Right ventricle myocardium inferior (tissue), 1 donor: Measurements from ENCODE around the gene OR5C1. TPM values are rescaled to one million over a fixed set of nuclear protein-coding genes. Genes with fewer than 3 reads are reported as not detected.
A peak's percentile ranks its signal among the peaks of the same experiment; 100 is the strongest.

ENCODE experiments used
- ATAC-seq: fragments of 200-7000 bp; cut with Tn5 transposase; one replicate; pipeline ENCODE4 v1.9.1; 2020; ENCODE audit warnings: mild to moderate bottlenecking, moderate library complexity
- DNase-seq: peaks from one replicate; pipeline ENCODE4 v3.0.0; 2021; ENCODE audit errors: missing footprints
- intact Hi-C: fragments of 100-400 bp; cut with DNase I; formaldehyde crosslinking; loops from one replicate; pipeline ENCODE4 v1.11.0; 2022
- long read RNA-seq: library from polyadenylated mRNA; unstranded; transcript quantifications from one replicate; pipeline ENCODE4 v2.0.0, GENCODE V29; 2021
- total RNA-seq: library from RNA; stranded (reverse); fragmentation: NEBNext Ultra II Directional; extraction: Animal tissue kit (Norgen Biotek cat#: 25700); gene quantifications from one replicate; pipeline ENCODE4 v1.2.1, GENCODE V29; 2021
- donor health status: DM: no; HTN: yes; CAD: no; lungs with severe emphysema.

Gene OR5C1
- not detected for total RNA-seq
- long read RNA-seq: 0 reads

DNA sequence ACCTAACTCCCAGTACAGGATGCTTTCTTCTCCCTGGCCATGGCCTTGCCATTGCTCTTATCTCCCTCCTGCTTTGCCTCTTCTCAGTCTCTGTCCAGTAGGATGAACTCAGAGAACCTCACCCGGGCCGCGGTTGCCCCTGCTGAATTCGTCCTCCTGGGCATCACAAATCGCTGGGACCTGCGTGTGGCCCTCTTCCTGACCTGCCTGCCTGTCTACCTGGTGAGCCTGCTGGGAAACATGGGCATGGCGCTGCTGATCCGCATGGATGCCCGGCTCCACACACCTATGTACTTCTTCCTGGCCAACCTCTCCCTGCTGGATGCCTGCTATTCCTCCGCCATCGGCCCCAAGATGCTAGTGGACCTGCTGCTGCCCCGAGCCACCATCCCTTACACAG is at the start of gene OR5C1:
TSS of gene OR5C1 (plus strand) at position 103 of the 400 bp plus-strand sequence. CDS start at position 103, 0 bp downstream.
- intact Hi-C loops: no loop called here
- ATAC-seq (no peak), DNase-seq (peak; percentile 59)

DNA sequence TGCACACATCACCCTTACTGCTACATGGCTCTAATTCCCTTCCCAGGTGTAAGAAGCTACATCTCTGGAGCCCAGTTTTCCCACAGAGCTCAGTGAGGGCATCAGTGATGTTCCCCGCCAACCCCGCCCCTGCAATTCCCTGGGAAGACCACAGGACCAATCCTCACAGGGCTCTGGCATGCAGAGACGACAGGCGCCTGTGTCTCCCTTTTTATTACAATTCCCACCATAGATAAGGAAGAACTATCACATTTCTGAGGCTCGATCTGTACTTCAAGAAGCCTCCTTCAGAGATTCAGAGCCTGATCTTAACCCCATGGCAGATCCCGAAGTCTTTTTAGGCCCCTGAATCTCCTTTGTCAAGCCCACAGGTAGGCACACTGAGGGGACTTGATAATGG is 46.7 kb upstream of the OR5C1 start, which contains the start of gene OR1L6:
TSS of gene OR1L6 (plus strand) at position 301 of the 400 bp plus-strand sequence. CDS start 7,545 bp downstream, outside the sequence.
- no peak for ATAC-seq
- intact Hi-C loops: no loop called here
- no peak for DNase-seq

DNA sequence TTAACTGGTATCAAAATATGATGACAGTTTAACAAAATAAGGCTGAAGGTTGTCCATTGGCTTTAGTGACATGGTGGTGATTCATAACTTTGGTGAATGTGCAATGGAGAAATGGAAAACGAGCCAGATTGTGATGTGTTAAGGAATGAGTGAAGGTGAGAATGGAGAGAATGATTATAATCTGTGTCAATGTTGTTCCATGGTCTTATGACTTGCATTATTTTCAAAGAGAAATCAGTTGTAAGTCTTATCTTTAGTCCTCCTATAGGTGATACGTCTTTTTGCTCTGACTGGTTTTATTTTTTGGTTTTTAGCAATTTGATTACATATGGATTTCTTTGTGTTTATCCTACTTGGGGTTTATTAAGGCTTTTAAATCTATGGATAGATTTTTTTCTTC is 33.9 kb upstream of the OR5C1 start:
- no peak for ATAC-seq
- no peak for DNase-seq
- intact Hi-C loops: no loop called here

DNA sequence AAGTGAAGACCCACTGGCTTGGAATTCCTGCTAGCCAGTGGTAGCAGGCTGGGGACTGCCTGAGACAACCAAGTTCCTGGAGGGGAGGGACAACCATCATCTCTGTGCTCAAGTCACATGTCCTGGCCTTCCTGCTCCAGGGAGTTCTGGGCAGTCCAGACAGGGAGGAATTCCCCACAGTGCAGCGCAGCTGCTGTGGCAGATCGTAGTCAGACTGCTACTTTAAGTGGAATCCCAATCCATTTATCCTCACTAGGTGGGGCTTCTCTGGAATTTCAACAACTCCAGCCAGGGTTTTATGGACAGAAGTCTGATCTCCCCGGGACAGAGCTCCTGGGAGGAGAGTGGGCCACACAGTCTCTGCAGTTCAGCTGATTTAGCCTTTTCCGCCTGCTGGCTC is 20.9 kb upstream of the OR5C1 start:
- DNase-seq: no peak
- no peak for ATAC-seq
- intact Hi-C loops: no loop called here

DNA sequence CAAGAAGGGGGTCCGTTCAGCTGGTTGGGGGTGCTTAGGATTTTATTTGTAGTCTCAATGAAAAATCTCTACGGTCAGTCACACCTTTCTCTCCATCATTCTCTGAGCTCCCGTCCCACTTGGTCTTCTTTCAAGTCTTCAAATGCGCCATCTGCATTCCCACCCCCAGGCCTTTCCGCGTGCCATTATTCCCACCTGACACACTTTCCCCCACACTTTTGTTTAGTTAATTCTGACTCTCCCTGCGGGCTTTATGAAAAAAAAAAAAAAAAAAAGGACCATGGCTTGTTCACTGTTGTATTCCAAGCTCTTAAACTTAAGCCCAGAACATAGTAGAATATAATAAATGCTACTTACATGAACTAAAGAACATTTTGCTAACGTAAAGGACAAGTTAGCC is 11.7 kb upstream of the OR5C1 start:
- no peak for DNase-seq
- ATAC-seq: no peak
- intact Hi-C loops: no loop called here

DNA sequence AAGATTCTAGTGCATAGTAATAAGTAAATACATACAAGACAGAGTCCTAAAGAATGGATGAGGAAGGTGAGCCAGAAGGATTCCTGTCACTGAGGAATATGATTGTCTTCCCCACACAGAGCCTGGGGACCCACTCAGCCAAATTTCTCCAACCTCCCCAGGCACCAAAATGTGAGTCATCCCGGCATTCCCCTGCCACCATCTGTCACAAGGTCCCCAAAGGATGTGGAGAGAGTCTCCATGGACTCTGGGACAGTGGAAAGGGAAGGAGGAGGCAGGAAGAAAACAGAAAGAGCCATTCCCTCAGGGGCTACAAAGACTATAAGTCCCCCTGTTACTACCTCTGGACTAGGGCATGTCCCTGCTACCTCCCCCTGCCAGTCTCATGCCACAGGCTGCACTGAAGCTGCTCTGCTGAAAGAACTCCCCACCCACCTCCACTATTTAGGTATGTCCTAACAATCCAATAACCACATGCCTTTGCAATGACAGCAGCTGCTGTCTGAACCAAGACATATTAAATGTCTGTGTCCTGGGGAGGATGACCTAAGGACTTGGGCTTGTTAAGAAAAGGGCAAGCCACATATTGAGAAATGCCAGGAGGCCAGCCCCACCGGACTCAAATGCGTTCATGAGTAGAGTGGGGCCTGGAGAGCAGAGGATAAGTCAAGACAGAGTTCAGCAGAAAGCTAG is 10.7 kb upstream of the OR5C1 start:
- intact Hi-C loops: no loop called here
- DNase-seq (no peak), ATAC-seq (no peak)

DNA sequence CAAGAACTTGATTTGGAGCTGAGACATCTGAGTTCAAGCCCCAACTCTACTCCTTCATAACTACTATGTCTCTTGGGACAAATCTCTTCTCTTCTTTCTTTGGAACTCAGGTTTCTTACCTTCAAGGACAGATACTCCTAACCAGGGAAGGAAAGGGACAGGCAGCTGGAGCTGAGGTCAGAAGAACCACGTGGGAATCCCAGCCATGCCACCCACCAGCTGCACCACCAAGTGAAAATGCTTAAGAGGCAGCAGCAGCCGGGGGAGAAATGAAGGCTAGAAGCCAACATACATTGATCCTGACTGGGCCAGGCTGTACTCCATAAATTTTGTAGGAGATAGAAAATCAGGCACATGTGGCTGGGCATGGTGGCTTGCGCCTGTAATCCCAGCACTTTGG is 9.6 kb upstream of the OR5C1 start:
- DNase-seq: no peak
- no peak for ATAC-seq

DNA sequence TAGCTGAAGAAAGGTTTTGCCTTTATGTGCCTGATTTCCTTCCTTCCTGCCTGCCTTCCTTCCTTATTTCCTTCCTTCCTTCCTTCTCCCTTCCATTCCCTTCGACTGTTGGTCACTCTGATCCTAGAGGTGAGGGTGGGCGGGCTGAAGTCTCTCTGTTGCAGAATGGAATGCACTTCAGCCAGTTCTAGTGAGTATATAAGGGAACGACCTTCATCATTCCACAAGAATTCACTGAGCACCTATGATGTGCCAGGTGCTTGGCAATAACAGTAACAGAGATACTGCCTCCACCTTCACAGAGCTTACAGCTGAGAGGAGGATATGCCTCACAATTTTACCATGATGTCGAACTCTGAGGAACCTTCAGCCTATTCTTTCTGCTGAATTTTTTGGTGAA is 8.7 kb upstream of the OR5C1 start:
- ATAC-seq: no peak
- intact Hi-C loops: no loop called here

More for the DNA sequence above, 9.6 kb upstream of the OR5C1 start:
- intact Hi-C loops: no loop called here

DNA sequence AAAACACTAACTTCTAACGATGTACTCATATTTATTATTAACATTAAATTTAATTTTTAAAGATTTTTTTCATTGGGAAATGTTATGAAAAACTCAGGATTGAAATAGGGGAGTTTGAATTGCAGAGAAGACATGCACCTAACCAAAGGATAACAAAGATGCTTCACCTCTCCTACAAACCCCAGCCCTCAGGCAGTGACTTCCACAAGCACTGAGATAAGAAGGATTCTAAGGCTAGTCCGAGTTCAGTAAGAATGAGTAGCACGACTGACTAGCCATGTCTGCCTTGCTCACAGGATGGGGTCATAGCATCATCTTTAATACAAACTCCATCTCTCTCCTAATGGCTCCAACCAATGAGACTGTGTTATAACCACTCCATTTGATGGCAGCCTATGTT is 7.1 kb upstream of the OR5C1 start:
- intact Hi-C loops: no loop called here
- ATAC-seq (no peak), DNase-seq (no peak)

More for the DNA sequence above, 8.7 kb upstream of the OR5C1 start:
- DNase-seq: no peak

DNA sequence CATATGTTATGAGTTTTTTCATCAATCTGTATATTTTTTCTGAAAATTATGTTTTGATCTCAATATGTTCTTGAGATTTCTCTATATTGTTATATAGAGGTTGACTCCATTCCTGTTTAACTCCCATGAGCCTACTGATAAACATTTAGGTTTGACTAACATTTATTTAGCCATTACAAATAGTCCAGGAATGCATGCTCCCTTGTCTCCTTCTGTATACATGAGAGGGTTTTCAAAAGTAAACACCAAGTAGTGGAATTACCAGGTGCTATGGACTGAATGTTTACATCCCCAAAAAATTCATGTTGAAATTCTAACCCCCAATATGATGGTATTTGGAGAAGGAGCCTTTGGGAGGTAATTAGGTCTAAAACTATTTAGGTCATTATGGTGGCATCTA is 3.5 kb upstream of the OR5C1 start:
- ATAC-seq (no peak), DNase-seq (no peak)
- intact Hi-C loops: no loop called here

DNA sequence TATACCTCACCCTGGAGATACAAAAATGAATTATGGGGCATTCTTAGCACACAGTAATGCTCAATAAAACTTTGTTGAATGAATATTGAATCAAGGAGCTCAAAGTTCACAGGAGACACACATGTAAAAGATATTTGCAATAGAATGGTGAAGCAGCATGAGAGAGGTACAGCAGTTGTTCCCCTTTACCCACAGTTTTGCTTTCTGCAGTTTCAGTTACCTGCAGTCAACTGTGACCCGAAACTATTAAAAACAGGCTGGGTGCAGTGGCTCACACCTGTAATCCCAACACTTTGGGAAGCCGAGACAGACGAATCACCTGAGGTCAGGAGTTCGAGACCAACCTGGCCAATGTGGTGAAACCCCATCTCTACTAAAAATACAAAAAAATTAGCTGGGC is 2.4 kb upstream of the OR5C1 start:
- intact Hi-C loops: no loop called here
- ATAC-seq: no peak
- DNase-seq: no peak

DNA sequence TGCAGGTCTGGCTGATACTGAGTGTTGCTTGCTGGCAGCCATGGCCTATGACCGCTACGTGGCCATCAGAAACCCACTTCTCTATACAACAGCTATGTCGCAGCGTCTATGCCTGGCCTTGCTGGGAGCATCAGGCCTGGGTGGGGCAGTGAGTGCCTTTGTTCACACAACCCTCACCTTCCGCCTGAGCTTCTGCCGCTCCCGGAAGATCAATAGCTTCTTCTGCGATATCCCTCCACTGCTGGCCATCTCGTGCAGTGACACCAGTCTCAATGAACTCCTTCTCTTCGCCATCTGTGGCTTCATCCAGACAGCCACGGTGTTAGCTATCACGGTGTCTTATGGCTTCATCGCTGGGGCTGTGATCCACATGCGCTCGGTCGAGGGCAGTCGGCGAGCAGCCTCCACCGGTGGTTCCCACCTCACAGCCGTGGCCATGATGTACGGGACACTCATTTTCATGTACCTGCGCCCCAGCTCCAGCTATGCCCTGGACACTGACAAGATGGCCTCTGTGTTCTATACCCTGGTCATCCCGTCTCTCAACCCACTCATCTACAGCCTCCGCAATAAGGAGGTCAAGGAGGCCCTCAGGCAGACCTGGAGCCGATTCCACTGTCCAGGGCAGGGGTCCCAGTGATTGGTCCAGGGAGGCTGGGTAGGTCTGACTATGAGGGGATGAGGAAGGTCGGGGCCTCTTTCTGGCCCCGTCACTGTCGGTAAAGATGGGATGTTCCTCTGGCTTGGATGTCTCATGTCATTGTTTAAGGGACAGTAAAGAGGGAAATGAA is 718 bp downstream of the OR5C1 start:
- DNase-seq: no peak
- intact Hi-C loops: no loop called here
- no peak for ATAC-seq

DNA sequence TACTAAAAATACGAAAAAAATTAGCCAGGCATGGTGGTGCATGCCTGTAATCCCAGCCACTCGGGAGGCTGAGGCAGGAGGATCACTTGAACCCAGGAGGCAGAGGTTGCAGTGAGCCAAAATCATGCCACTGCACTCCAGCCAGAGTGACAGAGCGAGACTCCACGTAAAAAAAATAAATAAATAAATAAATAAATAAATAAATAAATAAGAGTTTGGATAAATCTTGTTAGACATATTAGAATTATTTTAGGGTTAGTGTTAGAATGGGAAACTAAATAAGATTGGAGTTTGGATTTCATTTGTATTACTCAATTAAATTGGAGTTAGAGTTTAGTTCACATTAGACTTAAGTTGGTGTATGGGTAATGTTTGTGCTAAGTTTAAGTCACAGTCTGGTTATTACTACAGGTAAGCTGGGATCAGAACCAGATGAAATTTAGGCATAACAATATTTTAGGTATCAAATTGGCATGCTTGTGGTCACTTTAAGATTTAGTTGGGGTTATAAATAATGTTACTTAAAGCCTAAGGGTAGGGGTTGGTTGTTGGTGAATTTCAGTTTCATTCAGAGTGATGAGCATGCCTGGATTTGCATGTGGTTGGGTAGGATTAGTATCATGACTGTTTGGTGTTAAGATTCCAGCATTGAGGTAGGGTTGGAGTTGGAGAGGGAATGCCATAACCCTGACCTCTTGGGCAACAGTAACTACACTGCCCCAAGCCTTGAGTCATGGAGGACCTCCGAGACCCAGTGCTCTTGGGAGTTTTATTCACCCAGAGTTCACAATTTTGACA is 3.3 kb downstream of the OR5C1 start:
- no peak for DNase-seq
- intact Hi-C loops: no loop called here

DNA sequence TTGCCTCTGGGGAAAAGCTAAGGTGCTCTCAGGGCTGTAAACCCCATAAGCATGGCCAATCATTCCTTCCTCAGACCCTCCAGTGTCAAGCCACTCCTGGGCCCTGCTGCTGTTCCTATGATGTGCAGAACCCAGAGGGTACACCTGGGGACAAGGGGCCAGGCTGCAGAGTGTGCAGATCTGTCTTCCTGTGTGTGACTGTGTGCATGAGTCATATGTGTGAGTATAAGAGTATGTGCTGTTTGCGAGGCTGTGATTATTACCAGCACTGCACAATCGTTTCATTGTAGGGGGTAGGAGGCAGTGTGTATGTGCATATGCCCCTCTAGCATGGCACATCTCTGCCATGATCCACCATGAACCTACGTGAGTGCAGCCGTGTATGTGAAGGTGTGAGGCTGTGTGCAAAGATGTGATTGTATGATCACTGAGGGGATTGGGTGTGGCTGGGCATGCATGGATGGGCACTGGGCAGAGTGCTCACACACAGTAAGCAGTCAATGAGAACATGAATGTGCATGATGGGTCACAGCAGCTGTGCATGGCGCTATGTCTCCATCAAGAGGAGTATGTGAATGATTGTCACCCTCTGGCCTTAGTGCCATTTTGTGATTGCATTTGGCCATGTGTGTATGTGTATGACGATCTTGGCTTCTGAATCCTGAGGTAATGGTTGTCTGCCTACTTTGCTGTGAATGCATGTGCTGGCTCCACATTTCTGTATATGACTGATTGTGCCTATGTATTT is 8.8 kb downstream of the OR5C1 start:
- DNase-seq (no peak), ATAC-seq (no peak)
- intact Hi-C loops: no loop called here

More for the DNA sequence above, 3.3 kb downstream of the OR5C1 start:
- ATAC-seq: no peak

DNA sequence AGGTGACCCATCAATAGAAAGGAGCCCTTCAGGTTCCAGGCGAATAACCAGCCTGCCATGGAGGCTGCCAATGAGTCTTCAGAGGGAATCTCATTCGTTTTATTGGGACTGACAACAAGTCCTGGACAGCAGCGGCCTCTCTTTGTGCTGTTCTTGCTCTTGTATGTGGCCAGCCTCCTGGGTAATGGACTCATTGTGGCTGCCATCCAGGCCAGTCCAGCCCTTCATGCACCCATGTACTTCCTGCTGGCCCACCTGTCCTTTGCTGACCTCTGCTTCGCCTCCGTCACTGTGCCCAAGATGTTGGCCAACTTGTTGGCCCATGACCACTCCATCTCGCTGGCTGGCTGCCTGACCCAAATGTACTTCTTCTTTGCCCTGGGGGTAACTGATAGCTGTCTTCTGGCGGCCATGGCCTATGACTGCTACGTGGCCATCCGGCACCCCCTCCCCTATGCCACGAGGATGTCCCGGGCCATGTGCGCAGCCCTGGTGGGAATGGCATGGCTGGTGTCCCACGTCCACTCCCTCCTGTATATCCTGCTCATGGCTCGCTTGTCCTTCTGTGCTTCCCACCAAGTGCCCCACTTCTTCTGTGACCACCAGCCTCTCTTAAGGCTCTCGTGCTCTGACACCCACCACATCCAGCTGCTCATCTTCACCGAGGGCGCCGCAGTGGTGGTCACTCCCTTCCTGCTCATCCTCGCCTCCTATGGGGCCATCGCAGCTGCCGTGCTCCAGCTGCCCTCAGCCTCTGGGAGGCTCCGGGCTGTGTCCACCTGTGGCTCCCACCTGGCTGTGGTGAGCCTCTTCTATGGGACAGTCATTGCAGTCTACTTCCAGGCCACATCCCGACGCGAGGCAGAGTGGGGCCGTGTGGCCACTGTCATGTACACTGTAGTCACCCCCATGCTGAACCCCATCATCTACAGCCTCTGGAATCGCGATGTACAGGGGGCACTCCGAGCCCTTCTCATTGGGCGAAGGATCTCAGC is 11.6 kb downstream of the OR5C1 start, which contains the start of gene OR1K1:
TSS of gene OR1K1 (plus strand) at position 58 of the 995 bp plus-strand sequence. CDS start at position 58, 0 bp downstream.
- no peak for DNase-seq
- ATAC-seq: no peak
- intact Hi-C loops: no loop called here

DNA sequence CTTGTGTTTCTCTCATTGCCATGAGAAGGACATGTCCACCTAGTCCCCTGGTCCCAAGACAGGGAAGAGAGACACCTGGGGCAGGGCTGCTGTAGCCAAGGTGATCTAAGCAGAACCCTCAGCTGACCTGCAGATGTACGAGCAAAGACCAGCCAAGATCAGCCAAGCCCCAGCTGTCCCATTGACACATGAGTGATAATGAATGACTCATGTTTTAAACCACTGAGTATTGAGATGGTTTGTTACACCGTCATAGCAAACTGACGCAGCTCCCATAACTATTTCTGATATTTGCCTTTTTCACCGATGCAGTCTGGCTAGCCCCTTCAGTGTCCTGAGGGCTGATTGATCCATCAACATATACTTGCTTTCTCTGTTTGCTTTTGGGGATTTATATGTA is 17.9 kb downstream of the OR5C1 start:
- no peak for DNase-seq
- intact Hi-C loops: no loop called here

DNA sequence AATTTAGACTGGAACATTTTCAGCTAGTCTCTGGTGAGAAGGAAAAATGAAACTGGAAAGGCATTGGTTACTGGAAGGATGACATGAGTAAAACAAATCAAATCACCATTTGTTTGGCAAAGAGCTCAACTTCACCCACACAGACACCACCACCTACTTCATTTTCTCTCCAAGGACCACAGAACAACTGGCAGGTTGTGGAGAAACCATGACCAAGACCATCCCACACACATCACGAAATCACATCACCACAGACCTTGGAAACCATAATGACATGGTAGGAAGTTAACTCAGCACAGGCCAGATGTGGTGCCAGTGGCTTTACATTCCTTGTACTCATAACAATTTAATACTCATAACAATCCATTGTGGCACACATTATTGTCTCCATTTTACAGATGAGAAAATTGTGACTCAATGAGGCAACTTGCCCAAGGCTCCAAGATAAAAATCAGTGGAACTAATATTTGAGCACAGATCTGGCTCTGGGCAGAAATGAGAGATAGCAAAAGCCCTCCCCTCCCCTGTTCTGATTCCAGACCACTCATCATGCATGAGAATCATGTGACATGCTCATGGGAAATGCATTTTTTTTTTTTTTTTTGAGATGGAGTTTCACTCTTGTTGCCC is 18.7 kb downstream of the OR5C1 start:
- no peak for DNase-seq
- no peak for ATAC-seq
- intact Hi-C loops: no loop called here

More for the DNA sequence above, 17.9 kb downstream of the OR5C1 start:
- no peak for ATAC-seq
